GM12875 (cell line): ENCODE data around the gene CSF1R.

ENCODE experiments used
- H3K4me3 ChIP-seq: one replicate; pipeline ENCODE4 v1.5.1; 2011; ENCODE audit warnings: low read depth, low read length, control low read depth
- TF ChIP-seq, protein P1 (sequence below): IDR thresholded peaks from 2 replicates; pipeline ENCODE4 v1.5.1; 2011; ENCODE audit warnings: low read depth, mild to moderate bottlenecking, control low read depth, inconsistent platforms, low read length, moderate library complexity, borderline replicate concordance; ENCODE audit not compliant: insufficient read depth

Gene CSF1R

DNA sequence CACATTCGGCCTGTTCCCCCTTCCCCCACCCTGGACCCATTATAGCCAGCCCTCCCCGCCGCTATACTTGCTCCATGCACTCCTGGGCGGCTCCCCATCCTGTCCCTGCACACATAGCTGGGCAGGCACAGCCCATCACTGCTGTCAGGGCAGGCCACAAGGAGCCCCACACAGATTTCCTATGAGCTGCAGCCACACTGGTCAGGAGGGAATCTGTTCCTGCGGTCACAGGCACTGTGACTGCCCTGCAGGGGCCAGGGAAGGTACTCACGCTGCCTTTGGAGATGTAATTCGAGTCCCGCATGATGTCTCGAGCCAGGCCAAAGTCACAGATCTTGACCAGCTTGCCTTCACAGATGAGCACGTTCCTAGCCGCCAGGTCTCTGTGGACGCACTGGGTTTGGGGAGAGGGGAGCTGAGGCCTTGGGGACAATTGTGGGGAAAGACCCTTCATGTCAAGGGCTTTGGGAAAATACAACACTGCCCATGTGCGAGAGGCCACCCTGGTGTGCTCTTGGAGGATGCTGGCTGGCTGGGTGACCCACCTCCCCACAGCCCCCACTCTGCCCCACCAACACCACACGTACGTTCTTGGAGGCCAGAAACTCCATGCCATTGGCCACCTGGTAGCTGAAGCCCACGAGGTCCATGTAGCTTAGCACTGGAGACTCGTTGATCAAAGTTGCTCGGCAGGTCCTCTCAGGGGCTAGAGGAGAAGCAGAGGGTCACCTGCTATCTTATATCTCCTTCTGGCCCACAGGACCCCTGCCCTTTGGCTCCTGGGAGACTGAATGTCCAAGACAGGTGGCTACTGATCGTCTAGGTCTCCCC is 34.5 kb upstream of the CSF1R start:
- TF ChIP-seq, protein P1, sequence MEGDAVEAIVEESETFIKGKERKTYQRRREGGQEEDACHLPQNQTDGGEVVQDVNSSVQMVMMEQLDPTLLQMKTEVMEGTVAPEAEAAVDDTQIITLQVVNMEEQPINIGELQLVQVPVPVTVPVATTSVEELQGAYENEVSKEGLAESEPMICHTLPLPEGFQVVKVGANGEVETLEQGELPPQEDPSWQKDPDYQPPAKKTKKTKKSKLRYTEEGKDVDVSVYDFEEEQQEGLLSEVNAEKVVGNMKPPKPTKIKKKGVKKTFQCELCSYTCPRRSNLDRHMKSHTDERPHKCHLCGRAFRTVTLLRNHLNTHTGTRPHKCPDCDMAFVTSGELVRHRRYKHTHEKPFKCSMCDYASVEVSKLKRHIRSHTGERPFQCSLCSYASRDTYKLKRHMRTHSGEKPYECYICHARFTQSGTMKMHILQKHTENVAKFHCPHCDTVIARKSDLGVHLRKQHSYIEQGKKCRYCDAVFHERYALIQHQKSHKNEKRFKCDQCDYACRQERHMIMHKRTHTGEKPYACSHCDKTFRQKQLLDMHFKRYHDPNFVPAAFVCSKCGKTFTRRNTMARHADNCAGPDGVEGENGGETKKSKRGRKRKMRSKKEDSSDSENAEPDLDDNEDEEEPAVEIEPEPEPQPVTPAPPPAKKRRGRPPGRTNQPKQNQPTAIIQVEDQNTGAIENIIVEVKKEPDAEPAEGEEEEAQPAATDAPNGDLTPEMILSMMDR = no peak
- H3K4me3 ChIP-seq = no peak overlapping the region

DNA sequence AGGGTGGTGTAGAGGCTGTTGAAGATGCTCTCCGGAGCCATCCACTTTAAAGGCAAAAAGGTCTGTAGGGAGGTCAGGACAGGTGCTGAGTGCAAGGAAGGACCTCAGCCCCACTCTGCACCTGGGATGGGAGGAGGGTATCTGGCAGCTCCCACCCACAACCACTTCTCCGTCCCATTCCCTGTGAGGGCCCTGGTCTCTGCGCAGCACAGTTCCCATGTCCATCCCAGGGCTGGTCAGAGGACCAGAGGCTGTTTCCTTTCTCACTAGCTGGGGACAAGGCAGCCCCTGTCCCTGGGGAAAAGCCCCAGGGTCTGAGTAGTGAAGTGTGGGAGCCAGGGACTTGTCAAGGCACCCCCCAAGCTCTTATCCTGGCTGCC is 33.7 kb upstream of the CSF1R start:
- TF ChIP-seq, protein P1 = no peak
- no peak overlapping the region for H3K4me3 ChIP-seq

DNA sequence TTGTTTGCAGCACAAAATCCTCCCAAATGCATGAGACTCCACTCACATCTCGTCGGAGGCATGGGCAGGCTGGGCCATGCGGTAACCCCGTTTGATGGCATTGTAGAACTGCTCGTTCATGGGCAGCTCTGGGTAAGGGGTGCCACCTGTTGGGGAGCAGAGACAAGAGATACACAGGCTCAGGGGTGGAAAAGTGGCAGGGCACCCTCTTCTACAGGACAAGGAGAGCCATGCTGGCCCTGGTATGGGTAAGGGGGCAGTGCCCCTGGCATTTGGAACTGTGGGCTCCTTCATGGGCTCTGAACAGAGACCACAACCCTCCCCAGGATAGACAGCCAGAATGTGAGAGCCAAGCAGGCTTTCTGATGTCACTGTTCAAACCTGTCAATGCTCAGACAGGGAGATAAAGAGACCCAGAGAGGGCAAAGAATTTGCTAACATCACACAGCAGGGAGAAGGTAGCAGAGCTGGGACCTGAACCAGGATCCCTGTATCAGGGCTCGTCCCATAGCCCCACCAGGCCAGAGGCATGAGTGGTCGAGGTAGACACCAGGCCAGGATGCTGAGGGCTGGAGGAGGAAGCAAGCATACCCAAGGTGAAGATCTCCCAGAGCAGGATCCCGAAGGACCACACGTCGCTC is 33.2 kb upstream of the CSF1R start:
- no peak overlapping the region for H3K4me3 ChIP-seq
- TF ChIP-seq, protein P1 = 0 out of 2 replicates have a peak, but pooled peaks have one; percentile 7

DNA sequence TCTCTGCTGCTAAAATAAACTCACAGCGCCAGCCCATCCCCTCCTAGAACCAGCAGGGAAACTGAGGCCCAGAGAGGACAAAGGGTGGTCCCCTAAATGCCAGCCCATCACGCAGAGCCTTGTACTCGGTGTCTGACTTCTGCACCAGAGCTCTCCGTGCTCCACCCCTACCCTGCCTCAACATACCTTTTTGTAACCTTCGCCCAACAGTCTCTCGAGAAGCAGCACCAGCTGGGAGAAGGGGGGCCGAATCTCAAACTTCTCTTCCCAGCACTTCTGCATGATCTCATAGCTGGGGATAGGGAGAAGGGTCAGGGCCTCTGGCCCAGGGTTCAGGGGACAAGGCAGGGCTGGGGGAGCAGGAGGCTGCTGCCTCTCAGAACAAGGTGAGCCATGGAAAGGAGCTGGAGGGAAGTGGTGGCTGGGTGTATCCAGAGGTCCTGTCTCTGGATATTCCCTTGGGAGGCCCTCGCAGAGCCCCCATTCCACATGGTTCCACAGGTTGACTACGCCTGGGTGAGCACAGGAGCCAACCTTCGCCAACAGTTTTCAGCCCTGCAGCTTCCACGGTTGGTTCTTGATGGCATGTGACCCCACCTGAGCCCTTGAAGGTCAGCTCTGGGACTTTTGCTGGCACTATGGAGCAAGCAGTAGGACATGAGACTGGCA is 32.3 kb upstream of the CSF1R start:
- TF ChIP-seq, protein P1 = no peak
- no peak overlapping the region for H3K4me3 ChIP-seq

DNA sequence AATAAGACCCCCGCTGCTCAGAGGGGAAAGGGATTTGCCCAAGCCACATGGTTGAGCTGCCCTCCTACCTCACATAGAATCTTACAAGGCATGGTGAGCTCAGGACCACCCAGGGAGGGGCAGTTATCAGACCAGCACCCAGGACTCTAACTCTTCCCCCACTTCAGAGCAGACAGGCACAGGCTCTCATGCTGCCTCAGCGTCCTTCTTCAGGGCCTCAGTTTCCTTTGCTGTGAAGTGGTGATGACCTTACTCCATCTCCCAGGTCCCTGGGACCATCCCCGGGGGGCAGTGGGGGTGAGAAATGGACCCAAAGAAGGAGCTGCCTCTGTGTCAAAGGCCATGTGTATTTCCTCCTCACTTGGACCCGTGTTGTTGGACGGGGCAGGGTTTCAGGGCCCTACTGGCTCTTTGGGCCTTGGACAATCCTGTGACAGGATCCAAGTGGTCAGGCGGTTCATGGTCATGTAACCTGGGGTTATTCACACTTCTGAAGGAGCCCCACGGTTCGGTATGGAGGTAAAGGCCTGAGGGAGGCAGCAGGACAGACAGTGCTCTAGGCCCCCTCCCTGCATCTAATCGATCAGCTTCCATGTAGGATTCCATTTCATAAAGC is 31.7 kb upstream of the CSF1R start:
- no peak overlapping the region for H3K4me3 ChIP-seq
- TF ChIP-seq, protein P1 = no peak

DNA sequence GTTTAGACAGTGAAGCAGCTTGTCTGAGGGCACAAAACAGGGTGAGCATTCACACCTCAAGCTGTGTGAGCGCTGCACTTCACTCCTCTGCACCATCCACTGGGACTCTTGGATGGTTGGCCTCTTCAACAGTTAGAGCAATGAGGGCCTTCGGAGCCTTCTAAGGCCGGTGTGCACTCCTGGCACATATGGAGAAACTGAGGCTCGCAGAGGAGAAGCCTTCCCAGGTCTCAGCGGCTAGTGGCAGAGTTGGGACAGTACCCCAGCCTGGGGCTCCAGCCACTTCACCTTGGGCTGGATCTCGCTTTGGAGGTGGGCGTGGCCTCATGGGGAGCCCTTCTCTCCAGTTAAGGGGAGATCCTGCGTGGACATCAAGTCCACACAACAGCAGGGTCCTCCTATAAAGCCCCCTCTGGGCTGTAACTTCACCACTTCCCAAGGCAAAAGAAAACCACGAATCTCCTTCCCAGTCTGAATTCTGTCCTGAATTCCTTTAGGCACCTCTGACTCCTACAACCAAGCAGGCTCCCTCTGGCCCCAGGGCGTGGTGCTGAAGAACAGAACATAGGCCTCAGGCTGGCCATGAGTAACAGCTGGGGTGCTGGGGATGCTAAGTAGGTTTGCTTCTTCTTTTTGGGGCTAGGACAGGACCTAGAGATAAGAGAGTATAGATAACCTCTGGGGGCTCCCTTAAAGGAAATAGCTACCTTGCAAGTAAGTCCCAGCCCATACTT is 30.5 kb upstream of the CSF1R start:
- TF ChIP-seq, protein P1 = no peak
- H3K4me3 ChIP-seq = no peak overlapping the region
